HG02970 (cell line): Measurements from ENCODE around the gene FRRS1L.
"Not testable (repeated sequence)": the region's sequence is repeated elsewhere in the genome, so short reads cannot be mapped to it uniquely, and the experiment has no call there.

Experiments used
- ATAC-seq: cut with Tn5 transposase; IDR thresholded peaks from one replicate; pipeline ENCODE4 v1.9.1; 2021; ENCODE audit warnings: mild to moderate bottlenecking, moderate library complexity, moderate number of reproducible peaks; ENCODE audit not compliant: unreplicated experiment, low FRiP score

Gene FRRS1L

GRCh38 chr9:109134167-109134578 is 32.9 kb downstream of the FRRS1L start:
- no peak for ATAC-seq

GRCh38 chr9:109133533-109133932 is 33.5 kb downstream of the FRRS1L start:
- ATAC-seq: no peak

DNA sequence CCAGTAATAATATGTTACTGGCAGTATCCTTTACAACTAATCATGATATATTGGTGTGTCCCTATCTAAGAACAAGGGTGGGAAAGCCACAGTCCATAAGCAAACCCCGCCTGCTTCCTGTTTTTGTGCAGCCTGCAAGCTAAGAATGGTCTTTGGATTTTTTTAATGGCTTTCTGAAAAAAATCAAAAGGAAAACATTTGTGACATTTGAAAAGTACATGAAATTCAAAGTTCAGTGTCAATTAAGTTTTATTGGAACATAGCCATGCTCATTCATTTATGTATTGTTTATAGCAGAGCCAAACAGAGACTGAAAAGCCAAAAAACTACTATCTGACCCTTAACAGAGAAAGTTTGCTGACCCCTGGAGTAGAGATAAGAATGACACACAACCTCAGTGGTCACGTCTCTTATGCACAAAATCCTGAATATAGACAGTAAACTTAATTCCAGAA is 34.5 kb downstream of the FRRS1L start:
- ATAC-seq: no peak

GRCh38 chr9:109129470-109130197 is 37.4 kb downstream of the FRRS1L start:
- no peak for ATAC-seq

DNA sequence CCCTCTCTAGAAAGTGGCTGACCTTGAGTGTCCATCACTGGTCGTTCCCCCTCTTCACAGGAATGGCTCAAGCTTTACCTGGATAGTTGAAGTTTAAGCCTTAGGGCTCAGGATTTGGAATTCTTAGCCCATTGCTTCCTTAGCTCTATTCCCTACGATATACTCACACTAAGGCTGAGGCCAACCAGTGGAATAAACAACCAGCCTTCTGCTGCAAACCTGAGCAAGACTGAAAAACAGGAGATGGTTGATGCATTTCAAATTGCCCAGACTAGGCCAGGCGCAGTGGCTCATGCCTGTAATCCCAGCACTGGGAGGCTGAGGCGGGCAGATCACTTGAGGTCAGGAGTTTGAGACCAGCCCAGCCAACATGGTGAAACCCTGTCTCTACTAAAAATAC is 40.4 kb downstream of the FRRS1L start:
- ATAC-seq: not testable (repeated sequence)

- no peak for ATAC-seq
Observed at GRCh38 chr9:109124121-109124520, 42.9 kb downstream of the FRRS1L start.

DNA sequence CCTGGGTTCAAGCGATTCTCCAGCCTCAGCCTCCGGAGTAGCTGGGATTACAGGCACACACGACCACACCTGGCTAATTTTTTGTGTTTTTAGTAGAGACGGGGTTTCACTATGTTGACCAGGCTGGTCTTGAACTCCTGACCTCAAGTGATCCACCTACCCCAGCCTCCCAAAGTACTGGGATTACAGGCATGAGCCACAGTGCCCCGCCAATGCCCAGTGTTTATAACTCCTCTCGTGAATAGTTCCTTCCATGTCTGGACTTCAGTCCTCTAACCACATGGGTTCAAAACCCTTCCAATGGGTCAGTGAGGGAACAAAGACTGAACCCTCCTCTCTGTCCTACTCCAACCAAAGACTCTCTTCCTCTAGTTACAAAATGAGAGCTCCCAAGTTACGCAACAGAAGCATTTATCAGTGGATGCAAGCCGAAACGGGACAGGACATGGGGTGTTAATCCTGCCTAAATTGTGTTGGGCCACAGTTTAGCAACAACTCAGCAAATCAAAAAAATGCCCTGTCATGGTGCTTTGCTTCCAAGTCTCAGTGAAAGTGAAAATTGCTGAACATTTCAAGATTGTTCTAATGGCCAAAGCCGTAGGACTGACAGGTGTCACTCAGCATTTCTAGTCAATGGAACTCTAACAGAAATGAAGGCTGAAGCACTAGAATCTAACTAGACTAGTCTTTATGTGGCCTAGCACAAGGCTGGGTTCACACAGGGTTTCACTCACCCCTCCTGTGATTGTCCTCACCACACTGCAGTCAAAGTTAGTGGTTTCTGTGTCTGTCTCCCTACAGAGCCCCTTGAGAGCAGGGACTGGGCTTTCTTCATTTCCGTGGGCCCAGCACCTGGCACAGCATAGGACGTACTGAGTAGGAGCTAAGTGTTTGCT is 44.1 kb downstream of the FRRS1L start:
- no peak for ATAC-seq

GRCh38 chr9:109121232-109121796 is 45.7 kb downstream of the FRRS1L start:
- ATAC-seq: no peak

- no peak for ATAC-seq
Observed at GRCh38 chr9:109120204-109120789, 46.8 kb downstream of the FRRS1L start.

DNA sequence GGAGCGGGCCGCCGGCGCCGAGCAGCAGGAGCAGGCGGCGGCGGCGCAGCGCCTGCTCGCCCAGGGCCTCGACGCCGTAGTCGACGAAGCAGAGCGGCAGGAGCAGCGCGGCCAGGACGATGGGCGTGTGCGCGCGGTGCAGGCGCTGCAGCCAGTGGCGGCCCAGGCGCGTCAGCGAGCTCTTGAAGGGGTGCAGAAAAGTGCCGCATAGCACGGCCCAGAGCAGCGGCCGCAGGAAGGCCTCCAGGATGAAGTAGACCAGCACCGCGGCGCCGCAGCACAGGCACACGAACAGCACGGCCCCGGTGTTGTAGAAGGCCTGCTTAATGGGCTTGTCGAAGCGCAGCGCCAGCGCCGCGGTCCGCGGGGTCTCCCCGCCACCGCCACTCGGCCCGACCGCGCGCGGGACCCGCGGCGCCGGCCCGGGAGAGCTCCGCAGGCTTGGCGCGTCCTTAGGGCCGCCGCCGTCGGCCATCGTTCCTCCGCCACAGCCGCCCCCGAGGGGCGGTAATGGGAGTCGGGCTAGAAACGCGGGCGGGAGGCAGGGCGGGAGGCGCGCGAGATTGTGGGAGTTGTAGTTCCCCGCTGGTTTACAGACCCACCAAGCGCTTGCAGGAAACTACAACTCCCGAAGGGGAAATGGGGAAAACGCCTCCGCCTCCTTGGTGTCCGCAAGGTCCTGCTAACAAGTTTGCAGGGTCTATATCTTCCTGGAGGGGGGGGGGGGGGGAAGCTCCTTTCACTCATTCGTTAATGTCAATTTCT is 47.4 kb downstream of the FRRS1L start, which contains the start of gene TMEM245:
TSS of gene TMEM245 (minus strand) at position 509 of the 765 bp plus-strand sequence. CDS start at position 475, 34 bp downstream.
- ATAC-seq: peak; percentile 96

DNA sequence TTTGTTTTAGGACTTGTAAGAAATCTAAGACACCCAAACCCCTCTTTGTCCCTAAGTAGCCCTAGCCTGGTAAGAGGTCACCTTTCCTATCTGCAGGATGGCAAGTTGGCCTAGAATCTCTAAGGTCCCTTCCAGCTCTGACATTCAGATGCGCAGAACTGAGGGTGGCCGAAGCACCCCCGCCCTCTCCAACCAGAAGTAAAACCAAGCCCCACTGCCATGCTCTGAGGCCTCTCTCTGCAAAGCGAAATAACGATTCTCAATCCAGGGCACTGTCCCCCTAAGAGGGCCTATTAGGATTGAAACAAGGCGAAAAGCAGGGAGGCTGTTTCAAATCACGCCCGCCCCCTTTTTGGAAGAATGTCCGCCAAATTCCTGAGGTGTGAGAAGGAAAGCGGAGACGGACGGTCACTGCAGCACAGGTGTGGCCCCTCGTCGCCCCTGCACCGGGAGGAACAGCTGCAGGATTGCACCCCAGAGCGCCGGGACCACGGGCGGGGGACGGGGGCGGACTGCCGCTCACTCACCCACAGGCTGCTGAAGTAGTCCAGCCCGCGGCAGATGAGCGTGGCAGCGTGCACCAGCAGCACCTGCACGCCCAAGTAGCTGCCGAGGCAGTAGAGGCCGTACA is 48.1 kb downstream of the FRRS1L start:
- ATAC-seq: no peak

DNA sequence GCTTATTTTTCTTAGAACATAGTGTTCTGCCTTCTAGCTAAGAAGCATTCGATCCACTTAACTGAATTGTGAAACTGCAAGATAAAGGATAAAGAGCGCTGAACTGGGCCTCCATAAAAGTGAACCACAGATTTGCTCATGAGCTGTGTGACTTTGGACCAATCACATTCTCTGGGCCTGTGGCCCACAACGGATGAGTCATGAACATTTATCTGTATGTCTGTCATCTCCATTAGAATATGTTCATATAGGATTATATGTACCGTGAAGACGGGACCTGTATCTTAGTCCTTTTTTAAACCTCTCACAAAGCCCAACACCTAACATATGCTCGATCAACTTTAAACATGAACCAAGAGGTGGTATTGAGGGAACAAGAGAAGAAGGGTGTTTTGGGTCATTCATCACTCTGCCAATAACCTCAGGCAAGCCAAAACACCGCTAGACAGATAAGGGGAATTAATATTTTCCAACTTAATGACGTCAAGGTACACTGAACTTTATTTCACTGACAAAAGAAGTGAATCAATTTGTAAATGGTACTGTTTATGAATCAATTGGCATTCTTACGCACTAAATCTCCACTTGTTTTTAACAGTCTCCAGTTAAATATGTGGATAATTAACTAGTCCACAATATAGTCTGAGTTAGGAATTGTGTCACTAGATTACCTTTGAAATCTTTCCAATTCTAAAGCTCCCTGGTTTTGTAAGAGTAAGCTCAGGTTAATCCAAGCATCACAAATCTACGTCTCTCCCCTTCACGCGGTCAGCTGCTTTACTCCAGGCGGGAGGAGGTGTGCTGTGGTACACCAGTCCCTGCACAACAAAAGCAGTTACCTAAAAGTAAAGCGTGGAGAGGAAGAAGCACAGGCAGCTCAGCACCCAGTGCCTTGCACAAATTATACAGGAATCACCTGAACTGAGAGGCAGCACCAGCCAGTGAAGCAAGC is 48.9 kb downstream of the FRRS1L start:
- ATAC-seq: no peak

GRCh38 chr9:109115931-109116526 is 51.0 kb downstream of the FRRS1L start:
- ATAC-seq: no peak

DNA sequence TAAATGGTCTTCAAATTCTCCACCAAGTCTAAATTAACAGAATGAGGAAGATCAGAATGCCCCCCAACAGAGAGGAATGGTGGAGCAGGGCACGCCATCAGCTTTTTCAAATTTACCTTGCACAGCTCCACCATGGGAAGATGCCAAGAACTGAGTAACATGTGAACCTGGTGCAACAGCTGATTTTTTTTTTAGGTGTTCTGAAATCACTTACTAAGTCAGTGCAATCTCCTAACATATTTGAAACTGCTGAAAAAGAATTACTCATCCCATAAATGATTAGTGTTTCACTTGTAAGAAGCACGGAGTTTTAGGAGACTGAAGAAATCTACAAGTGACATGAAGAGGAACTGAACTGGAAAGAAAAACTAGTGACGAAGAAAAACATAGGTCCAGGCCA is 52.4 kb downstream of the FRRS1L start:
- no peak for ATAC-seq

GRCh38 chr9:109113892-109114609 is 53.0 kb downstream of the FRRS1L start:
- no peak for ATAC-seq

DNA sequence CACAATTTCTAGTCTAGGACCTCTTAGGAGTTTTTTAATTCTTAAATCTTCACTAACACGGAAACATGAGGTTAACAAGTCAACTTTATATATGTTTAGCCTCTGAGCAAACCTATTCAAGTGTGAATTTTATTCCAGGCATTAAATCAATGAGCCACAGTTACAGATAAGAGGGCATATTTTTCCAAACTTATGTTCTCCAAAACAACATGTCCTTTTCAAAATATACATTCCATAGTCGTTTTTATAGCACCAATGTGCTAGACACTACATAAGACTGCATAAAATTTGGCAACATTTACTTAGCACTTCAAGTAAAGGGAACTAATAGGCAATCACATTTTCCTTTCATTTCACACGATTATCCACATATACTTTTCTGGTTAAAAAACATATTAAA is 53.8 kb downstream of the FRRS1L start:
- no peak for ATAC-seq

- no peak for ATAC-seq
Observed at GRCh38 chr9:109110329-109111021, 56.6 kb downstream of the FRRS1L start.
